HG03159 (cell line): ENCODE results near the gene NXN.
"Not testable (repeated sequence)": the region's sequence is repeated elsewhere in the genome, so short reads cannot be mapped to it uniquely, and the experiment has no call there.

Source experiments
- ATAC-seq: cut with Tn5 transposase; IDR thresholded peaks from one replicate; pipeline ENCODE4 v1.9.1; 2021; ENCODE audit warnings: mild to moderate bottlenecking, moderate library complexity; ENCODE audit not compliant: unreplicated experiment

Gene NXN

GRCh38 chr17:896454-896853 is 83.1 kb downstream of the NXN start:
- ATAC-seq, result no peak

GRCh38 chr17:892958-893357 is 86.6 kb downstream of the NXN start:
- no peak for ATAC-seq

GRCh38 chr17:888998-889441 is 90.6 kb downstream of the NXN start:
- ATAC-seq, result no peak

- ATAC-seq, result no peak
Observed at GRCh38 chr17:887551-888209, 91.9 kb downstream of the NXN start.

GRCh38 chr17:885971-886571 is 93.5 kb downstream of the NXN start:
- no peak for ATAC-seq

- ATAC-seq, result no peak
Observed at GRCh38 chr17:883586-883962, 96.0 kb downstream of the NXN start.

GRCh38 chr17:882827-883585 is 96.6 kb downstream of the NXN start:
- no peak for ATAC-seq

- ATAC-seq, result no peak
Observed at GRCh38 chr17:881778-882177, 97.8 kb downstream of the NXN start.

- ATAC-seq, result no peak
Observed at GRCh38 chr17:880443-881269, 98.9 kb downstream of the NXN start.

- no peak for ATAC-seq
Observed at GRCh38 chr17:879546-880442, 99.8 kb downstream of the NXN start.

- no peak for ATAC-seq
Observed at GRCh38 chr17:877630-878029, 101.9 kb downstream of the NXN start.

GRCh38 chr17:876272-876671 is 103.3 kb downstream of the NXN start:
- no peak for ATAC-seq

- not testable (repeated sequence) for ATAC-seq
Observed at GRCh38 chr17:874590-874989, 105.0 kb downstream of the NXN start.

- no peak for ATAC-seq
Observed at GRCh38 chr17:872855-873254, 106.7 kb downstream of the NXN start.

- no peak for ATAC-seq
Observed at GRCh38 chr17:871751-872519, 107.6 kb downstream of the NXN start.

- no peak for ATAC-seq
Observed at GRCh38 chr17:869567-870525, 109.7 kb downstream of the NXN start.

- no peak for ATAC-seq
Observed at GRCh38 chr17:869086-869485, 110.5 kb downstream of the NXN start.

GRCh38 chr17:867896-868489 is 111.6 kb downstream of the NXN start:
- ATAC-seq, result no peak
